ENCODE data around the gene TCHP.

DNA sequence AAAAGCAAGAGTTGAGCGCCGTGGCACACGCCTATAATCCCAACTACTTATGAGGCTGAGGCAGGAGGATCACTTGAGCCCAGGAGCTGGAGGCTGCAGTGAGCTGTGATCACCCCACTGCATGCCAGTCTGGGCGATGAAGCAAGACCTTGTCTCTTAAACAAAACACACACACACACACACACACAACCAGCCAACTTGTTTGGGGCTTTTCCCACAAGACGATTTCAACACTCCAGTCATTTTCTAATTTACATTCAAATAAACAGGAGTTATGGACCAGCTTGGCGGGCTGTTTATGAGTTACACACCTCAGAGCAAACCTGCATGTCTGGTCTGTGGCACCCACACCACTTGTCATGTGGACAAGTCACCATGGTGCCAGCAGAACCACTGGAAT is 26.4 kb upstream of the TCHP start:
- no peak for TF ChIP-seq POLR2A (IDR thresholded peaks at IDR 0.05)
- TF ChIP-seq, protein P1, sequence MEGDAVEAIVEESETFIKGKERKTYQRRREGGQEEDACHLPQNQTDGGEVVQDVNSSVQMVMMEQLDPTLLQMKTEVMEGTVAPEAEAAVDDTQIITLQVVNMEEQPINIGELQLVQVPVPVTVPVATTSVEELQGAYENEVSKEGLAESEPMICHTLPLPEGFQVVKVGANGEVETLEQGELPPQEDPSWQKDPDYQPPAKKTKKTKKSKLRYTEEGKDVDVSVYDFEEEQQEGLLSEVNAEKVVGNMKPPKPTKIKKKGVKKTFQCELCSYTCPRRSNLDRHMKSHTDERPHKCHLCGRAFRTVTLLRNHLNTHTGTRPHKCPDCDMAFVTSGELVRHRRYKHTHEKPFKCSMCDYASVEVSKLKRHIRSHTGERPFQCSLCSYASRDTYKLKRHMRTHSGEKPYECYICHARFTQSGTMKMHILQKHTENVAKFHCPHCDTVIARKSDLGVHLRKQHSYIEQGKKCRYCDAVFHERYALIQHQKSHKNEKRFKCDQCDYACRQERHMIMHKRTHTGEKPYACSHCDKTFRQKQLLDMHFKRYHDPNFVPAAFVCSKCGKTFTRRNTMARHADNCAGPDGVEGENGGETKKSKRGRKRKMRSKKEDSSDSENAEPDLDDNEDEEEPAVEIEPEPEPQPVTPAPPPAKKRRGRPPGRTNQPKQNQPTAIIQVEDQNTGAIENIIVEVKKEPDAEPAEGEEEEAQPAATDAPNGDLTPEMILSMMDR (IDR thresholded peaks at IDR 0.05), result no peak
